Pulmonary artery endothelial cell (primary cell): Measurements from ENCODE around the gene SFXN4. TPM values are rescaled to one million over a fixed set of nuclear protein-coding genes. Genes with fewer than 3 reads are reported as not detected.
A peak's percentile ranks its signal among the peaks of the same experiment; 100 is the strongest.
"Not testable (repeated sequence)": the region's sequence is repeated elsewhere in the genome, so short reads cannot be mapped to it uniquely, and the experiment has no call there.

ENCODE experiments used
- DNase-seq: peaks from one replicate; pipeline ENCODE4 v3.0.0-alpha.2; 2011; ENCODE audit warnings: low read depth, low spot score
- total RNA-seq: library from RNA; depleted of rRNA; stranded (reverse); fragments of >200 nt; gene quantifications from 2 replicates; pipeline ENCODE4 v1.2.3, GENCODE V29; 2014

Gene SFXN4
- total RNA-seq, 1 donor from 2014 or later, result 16.7 TPM

DNA sequence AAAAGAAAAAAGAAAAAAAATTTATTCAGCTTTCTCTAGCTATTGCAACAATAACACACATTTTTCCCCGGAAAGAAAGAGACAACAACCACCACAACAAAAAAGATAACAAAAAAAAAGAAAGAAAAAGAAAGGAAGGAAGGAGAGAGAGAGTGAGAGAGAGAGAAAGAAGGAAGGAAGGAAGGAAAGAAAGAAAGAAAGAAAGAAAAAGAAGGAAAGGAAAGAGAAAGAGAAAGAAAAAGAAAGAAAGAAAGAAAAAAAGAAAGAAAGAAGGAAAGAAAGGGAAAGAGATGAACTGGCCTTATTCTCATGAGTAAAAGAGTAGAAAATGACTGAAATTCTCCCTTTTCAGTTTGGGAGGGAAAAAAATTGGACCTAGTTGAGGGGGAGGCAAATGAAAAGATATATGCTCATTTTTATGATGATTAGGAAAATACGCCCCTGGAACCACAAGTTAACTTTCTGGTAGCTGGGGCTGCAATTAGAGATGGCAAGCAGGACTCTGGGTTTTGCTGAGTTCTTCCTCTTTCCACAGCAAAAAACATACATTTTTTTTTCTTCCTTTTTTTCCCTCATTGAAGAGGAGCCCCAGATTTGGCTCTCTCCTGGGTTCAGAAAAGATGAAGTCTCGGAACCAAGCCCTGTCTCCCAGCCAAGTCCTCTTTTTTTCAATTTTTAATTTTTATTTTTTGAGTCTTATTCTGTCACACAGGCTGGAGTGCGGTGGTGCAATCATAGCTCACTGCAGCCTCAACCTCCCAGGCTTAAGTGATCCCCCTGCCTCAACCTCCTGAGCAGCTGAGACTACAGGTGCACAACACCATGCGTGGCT, 25.7 kb upstream of the SFXN4 start:
- DNase-seq, result no peak

DNA sequence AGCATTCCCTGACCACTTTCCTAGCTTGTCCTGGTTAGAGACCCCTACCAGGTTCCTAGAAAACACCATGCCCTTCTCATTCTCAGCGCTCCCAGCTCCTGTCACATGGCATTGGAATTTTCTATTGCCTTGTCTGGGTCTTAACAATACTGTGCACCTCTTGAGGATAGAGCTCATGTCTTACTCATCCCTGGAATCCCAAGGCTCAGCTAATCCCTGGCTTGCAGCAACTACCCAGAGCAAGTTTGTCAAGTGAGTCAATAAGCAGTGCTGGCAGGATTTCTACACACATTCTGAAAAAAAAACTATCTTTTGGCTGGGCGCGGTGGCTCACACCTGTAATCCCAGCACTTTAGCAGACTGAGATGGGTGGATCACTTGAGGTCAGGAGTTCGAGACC, 24.8 kb upstream of the SFXN4 start:
- DNase-seq, result no peak

GRCh38 chr10:119189811-119190282, 24.3 kb upstream of the SFXN4 start:
- no peak for DNase-seq

DNA sequence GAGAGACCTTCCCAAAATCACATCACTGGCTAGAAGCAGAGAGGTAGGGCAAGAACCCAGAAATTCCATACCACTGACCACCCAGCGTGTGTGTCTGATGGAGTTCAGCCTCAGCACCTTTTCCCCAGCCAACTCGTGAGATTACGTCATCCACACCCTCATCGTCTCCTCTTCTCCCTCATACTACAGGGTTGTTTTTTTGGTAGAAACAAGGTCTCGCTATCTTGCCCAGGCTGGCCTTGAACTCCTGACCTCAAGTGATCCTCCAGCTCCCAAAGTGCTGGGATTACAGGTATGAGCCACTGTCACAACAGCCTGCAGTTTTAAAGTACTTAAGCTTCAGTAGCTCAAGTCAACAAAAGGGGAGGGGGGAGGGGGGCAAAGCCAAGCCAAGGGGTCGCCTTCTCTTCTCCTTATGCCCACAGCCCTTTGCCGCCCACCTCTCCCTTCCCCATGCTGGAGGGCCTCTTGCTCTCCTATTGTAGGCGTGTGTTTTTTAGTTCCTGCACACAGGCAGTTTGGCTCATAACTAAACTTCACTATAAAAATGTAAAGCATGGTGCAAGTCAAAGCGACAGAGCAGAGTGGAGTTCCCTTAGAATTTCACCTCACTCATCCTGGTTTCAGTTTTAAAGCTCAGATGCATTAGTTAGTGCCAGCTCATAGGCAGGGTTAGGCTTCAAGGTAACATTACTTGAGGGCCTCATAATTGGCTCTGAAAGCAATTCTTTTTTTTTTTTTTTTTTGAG, 18.3 kb upstream of the SFXN4 start:
- no peak for DNase-seq

DNA sequence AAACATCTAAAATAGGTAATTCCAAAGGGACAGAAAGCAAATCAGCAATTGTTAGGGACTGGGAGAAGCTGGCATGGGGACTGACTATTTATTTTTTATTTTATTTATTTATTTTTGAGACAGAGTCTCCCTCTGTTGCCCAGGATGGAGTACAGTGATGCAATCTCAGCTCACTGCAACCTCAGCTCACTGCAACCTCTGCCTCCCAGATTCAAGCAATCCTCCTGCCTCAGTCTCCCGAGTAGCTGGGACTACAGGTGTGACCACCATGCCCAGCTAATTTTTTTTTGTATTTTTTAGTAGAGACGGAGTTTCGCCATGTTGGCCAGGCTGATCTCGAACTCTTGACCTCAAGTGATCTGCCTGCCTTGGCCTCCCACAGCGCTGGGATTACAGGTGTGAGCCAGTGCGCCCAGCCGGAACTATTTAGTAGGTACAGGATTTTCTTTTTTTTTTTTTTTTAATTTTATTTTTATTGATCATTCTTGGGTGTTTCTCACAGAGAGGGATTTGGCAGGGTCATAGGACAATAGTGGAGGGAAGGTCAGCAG, 15.4 kb upstream of the SFXN4 start:
- not testable (repeated sequence) for DNase-seq

GRCh38 chr10:119178372-119179119, 13.0 kb upstream of the SFXN4 start, which contains the start of gene PRDX3:
Gene PRDX3 (minus strand): TSS chr10:119178812. CDS start chr10:119178790, 22 bp downstream.
- DNase-seq, result peak; percentile 52

GRCh38 chr10:119177708-119178371, 12.3 kb upstream of the SFXN4 start:
- no peak for DNase-seq

- DNase-seq, result no peak
Measured at GRCh38 chr10:119176166-119176565, 10.7 kb upstream of the SFXN4 start.

GRCh38 chr10:119174109-119174508, 8.6 kb upstream of the SFXN4 start:
- no peak for DNase-seq

DNA sequence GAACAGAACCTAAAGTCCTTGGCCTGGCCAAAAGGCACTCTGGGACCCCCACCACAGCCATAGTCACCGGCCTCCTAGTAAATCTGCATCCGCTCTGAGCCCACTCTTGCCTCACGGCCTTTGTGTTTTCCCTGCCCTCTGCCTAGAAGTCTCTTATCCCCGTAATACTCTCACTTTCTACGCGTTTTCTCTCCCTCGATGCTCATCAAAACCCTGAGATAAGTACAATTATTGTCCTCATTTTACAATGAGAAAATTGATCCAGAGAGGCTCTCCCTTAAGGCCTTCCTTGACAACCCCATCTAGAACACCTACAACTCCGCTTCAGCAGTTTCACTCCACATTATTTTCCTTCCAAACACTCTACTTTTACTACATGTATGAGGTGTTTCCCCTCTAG, 1.5 kb upstream of the SFXN4 start:
- DNase-seq, result no peak

GRCh38 chr10:119166564-119166963, 1.1 kb upstream of the SFXN4 start:
- no peak for DNase-seq

DNA sequence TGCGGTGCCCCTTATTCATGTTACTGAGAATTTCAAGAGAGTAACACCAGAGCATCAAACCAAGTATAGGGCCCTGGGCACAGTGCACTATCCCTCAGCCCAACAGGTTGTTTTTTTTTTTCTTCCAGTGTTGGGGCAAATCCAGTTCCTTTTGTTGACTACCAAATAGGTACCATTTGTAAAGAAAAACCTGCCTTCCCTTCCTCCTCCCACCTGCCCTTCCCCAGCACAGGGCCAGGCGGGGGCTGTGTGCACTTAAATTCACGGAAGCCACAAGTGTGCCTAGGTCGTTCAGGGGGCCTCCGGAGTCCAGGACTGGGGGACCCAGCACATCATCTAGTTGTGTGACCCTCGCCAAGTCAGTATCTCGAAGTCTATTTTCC, 595 bp upstream of the SFXN4 start:
- DNase-seq, result no peak

GRCh38 chr10:119162452-119163092, 2.9 kb downstream of the SFXN4 start:
- DNase-seq, result no peak

DNA sequence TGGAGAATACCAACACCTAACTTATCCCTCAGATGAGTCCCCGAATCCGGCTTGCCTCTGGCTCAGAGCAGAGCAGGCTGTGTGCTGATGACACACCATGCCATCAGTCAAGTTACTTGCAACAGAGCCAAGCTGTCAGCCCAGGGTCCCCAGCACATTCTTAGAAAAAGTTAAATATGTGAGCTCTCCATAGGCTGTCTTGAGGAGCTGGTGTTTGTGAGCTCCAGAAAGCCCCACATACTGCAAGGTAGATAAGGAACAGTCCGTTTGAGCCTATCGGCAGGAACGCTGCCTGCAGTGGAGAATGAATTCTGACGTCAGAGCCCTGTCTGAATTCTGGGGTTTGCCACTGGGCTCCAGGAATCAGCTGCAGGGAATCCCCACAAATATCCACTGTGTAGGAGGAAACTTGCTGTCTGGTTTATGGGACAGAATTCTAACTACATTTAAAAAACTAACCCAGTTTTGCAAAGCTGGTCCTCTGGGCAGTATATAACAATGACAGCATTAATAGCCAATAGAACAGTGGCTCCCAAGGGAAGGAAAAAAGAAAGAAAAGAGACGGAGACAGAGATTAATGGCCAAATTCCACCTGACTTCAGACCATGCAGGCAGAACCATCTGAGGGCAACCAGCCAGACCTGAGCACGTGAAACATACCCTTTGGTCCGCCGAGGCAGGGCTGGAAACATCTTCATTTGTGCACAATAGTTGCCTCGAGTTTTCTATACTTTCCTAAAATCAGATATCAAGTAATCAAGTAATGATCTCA, 3.6 kb downstream of the SFXN4 start:
- DNase-seq, result no peak

DNA sequence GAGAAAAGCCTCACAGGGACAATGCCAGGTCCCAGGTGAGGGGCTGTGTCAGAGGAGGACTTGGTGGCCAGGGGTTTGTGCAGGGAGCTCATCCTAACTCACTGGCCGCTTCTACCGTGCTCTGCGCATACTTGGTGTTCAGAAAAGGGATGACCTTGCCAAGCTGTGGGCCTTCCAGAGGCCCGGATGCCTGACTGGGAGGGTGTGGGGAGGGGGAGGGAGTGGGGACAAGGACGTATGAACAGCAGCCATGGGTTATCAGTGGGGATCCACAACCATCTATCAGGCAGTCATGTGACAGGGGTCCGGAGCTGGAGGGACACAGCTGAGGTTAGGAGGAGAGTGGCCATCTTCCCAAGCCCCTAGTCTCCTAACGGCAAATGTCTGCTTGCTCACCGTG, 6.2 kb downstream of the SFXN4 start:
- no peak for DNase-seq

DNA sequence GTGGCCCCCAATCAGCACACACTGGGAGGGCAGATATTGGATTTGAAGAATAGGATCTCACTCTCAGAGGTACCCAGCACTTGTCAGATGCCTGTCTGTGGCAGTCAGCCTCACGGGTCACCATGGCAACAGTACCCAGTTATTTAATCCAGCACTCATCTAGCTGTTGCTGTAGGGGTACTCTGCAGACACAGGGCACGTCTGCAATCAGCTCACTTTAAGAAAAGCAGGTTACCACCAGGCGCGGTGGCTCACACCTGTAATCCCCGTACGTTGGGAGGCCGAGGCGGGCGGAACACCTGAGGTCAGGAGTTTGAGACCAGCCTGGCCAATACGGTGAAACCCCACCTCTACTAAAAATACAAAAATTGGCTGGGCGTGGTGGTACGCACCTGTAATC, 11.9 kb downstream of the SFXN4 start:
- no peak for DNase-seq

- DNase-seq, result no peak
Measured at GRCh38 chr10:119153041-119153440, 12.5 kb downstream of the SFXN4 start.

- DNase-seq, result not testable (repeated sequence)
Measured at GRCh38 chr10:119151601-119152000, 13.9 kb downstream of the SFXN4 start.

GRCh38 chr10:119149729-119150128, 15.8 kb downstream of the SFXN4 start:
- DNase-seq, result no peak

DNA sequence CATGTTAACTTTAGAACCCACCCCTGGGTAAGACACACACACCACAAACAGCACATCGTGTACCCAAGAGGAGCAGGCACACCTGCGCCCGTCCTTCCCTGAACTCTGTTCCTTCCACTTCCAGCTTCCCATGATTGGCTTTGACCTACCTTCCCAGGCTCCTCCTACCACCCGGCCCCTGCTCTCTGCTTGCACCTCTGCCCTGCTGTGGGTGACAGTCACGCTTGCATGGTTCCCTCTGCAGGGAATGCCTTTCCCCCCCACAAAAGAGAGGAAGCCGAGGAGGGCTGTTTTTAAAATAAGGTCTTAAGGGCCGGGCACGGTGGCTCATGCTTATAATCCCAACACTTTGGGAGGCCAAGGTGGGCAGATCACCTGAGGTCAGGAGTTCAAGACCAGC, 16.4 kb downstream of the SFXN4 start:
- no peak for DNase-seq
